GM10266 (cell line): ENCODE results near the gene CLCN5.

Experiments used
- DNase-seq: peaks from one replicate; pipeline ENCODE4 v3.0.0; 2012; ENCODE audit errors: extremely low spot score
- TF ChIP-seq, protein P1 (sequence below): IDR thresholded peaks from 2 replicates; pipeline ENCODE4 v1.5.1; 2012; ENCODE audit warnings: mild to moderate bottlenecking, low read depth; ENCODE audit not compliant: control insufficient read depth, insufficient read depth; ENCODE audit errors: missing control alignments

The CLCN5 gene

DNA sequence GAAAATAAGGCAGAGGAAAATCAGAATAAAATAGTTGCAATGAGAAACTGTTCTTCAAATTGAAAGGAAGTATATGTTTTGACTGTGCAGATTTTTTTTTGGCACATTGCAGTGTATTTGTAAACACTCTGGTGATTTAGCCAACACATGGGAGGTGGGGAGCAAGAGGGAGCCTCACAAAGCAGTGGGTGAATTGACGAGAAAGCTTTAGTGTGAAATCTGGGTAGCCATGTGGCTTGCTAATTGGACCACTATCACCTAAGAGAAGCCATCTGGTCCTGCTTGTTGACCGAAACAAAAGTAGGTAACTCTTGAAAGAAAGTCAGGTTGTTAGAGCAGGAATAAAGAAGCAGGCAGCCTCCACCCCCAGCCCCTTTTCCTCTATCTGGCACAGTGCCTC, 10.4 kb downstream of the CLCN5 start:
- TF ChIP-seq, protein P1, sequence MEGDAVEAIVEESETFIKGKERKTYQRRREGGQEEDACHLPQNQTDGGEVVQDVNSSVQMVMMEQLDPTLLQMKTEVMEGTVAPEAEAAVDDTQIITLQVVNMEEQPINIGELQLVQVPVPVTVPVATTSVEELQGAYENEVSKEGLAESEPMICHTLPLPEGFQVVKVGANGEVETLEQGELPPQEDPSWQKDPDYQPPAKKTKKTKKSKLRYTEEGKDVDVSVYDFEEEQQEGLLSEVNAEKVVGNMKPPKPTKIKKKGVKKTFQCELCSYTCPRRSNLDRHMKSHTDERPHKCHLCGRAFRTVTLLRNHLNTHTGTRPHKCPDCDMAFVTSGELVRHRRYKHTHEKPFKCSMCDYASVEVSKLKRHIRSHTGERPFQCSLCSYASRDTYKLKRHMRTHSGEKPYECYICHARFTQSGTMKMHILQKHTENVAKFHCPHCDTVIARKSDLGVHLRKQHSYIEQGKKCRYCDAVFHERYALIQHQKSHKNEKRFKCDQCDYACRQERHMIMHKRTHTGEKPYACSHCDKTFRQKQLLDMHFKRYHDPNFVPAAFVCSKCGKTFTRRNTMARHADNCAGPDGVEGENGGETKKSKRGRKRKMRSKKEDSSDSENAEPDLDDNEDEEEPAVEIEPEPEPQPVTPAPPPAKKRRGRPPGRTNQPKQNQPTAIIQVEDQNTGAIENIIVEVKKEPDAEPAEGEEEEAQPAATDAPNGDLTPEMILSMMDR, result no peak
- DNase-seq, result no peak

DNA sequence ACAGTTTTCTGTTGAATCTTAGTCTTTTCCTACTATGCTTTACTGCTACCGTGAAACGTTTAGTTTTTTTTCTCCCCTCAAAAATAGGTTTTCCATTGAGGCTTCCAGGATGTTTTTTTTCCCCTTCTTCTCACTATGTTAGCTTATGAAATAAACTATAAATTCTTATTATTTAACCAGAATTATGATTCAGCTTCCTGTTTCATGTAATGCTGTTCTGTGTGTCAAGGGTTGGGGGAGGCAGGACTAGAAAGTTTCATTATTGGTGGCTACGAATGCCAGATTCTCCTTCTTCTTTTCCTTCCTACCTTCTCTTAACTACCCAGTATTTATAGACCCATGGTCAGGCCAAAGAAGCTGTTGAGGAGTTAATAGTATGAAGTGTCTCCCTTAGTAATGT, 11.8 kb downstream of the CLCN5 start:
- no peak for DNase-seq

DNA sequence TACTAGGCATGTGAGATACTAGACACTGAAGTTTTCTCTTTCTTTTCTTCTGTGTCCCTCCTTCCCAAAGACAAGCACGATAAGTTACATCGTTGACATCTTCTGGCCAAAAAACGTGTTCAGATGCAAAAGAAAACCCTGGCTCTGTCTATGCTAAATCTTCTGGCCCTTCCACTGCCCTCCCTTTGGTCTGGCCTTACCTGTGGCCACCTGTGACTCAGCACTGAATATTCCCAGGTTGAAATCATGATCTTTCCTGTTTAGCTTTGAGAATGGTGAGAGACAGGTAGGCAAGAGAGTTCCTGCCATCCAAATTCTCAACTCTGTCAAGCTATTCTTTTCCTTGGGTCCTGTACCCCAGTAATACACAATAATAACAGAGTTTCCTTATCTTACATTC, 12.3 kb downstream of the CLCN5 start:
- TF ChIP-seq, protein P1, result no peak
- DNase-seq, result no peak

More for the DNA sequence above, 11.8 kb downstream of the CLCN5 start:
- TF ChIP-seq, protein P1, result no peak

DNA sequence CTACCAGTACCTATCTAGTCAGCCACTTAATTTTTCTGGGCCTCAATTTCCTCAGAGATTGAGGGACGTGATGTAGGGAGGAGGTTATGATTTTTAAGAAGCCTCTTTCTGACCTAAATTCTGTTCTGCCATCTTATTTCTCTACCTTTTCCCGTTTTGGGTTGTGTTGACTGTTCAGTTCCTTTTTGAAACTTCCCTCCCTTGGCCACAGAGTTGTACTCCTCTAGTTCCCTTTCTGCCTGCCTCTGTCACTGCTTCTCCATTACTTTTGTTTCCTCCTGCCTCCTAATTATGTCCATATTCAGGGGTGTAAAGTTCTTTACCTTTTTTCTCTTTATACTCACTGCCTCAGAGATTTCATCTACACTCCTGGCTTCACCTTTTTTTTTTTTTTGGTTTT, 25.4 kb downstream of the CLCN5 start:
- no peak for DNase-seq
- TF ChIP-seq, protein P1, result no peak

DNA sequence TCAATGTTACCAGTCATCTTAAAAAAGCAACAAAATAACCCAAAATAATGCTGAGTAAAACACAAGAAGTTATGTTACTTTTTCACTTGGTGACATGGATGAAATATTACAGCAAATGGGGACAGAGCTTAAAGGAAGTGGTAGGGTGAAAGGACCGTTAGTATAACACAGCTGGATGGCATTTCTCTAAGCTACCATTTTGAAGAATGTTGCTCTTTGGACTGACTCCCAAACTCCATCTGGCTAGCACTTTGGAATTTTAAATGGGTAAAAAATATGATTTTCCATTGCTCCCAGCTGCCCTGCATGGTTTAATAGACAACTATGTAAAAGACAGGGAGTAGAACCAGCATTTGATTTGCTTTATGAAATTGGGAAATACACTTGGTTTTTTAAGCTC, 27.6 kb downstream of the CLCN5 start:
- TF ChIP-seq, protein P1, result no peak
- DNase-seq, result no peak

DNA sequence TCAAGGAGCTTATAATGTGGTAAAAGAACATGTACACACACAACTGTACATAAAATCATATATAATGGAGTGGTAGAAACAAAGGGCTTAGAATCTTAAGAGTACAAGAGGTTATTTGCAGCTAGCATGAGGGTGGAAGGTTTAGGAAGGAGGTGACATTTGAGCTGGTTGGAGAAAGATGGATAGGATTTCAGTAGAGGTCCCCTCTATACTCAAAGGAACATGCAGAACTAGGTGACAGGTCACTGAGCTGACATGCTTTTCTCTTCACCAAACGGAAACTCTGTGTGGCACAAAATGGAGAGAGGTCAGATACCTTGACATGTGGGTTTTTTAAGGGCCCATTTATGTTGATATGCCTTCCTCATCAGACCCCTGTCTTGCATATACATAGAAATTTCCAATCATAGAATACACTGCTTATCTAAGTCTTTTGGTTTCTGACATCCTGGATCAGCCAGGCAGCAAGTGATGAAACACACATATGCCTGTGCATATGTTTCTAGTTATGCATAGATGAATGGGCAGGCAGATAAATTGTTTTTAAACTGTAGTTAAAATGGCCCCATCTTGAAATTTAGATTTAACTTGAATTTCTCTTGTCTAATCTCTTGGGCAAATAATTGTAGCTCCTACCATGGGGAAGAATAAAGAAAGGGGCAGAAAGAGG, 29.3 kb downstream of the CLCN5 start:
- TF ChIP-seq, protein P1, result no peak
- no peak for DNase-seq

DNA sequence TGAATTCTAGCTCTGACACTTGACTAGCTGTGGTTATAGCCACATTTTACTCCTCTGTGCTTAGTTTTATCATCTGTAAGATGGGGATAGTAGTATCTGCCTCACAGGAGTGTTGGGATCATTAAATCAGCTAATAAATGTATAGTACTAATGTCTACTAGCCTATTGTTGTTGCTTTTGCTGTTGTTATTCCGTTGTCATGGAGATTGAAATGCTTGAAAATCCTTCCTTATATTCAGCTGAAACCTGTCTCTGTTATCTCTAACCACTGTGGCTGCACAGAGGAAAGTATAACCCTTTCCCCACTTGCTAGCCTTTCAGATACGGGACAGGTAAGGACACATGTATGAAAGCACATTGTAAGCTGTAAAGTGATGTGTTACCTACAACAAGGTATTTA, 33.9 kb downstream of the CLCN5 start:
- DNase-seq, result no peak
- TF ChIP-seq, protein P1, result no peak
